M059J (cell line): ENCODE results near the gene PLEKHM3. TPM values are rescaled to one million over a fixed set of nuclear protein-coding genes. Genes with fewer than 3 reads are reported as not detected.
"Not testable (repeated sequence)": the region's sequence is repeated elsewhere in the genome, so short reads cannot be mapped to it uniquely, and the experiment has no call there.

Source experiments
- DNase-seq: peaks from one replicate; pipeline ENCODE4 v3.0.0-alpha.2; 2012; ENCODE audit warnings: low read depth
- total RNA-seq: library from RNA; depleted of rRNA; stranded (reverse); fragments of >200 nt; shearing (Covaris generic); gene quantifications from 2 replicates; pipeline ENCODE4 v1.2.3, GENCODE V29; 2014

Gene PLEKHM3
- total RNA-seq, 1 experiment from 2014 or later, result 5.3 TPM

- no peak for DNase-seq
Measured at GRCh38 chr2:207951734-207952470, 73.4 kb downstream of the PLEKHM3 start.

DNA sequence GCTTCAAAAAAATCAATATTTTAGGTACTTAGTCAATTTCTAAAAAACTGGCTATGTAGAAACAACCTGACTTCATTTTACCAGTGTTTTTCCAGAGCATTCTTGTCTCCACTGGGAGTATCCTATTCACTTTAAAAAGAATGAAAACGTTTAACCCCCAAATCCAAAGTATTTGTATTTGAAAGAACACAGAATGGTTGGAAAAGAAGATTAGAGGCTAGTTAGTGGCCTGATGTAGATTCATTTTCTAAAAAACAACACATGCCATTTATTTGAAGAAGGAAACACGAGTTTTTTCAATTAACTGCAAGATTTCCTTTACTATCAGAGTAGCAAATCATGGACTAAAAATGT lies 74.6 kb downstream of the PLEKHM3 start:
- DNase-seq, result no peak

GRCh38 chr2:207950063-207950760 lies 75.1 kb downstream of the PLEKHM3 start:
- DNase-seq, result no peak

GRCh38 chr2:207949245-207949644 lies 76.1 kb downstream of the PLEKHM3 start:
- not testable (repeated sequence) for DNase-seq

DNA sequence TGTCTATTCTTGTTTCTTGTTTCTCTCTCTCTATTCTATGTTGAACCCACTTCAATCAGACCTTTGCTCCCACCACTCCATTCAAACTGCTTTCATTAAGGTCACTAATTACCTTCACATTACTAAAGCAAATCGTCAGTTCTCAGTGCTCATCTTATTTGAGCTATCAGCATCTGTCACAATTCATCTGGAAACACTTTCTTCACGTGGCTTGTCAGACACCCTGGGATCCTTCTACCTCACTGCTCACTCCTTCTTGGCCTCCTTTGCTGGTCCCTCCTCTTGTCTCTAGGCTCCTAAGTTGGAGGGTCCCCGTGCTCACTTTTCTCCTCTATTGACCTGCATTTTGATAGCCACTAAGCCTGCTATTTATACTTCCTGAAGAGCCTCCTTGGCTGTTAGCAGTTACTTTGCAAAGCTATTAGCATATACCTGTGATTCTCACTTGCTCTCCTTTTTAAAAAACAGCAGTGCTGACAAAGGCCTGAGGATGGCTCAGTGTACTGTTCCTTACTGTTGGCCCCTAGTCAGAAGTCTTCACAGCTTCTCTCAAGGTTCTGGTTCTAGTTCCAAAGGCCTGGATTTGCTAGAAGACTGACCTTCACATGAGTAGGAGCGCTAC lies 80.2 kb downstream of the PLEKHM3 start:
- DNase-seq, result no peak

- DNase-seq, result no peak
Measured at GRCh38 chr2:207944334-207944733, 81.0 kb downstream of the PLEKHM3 start.

- no peak for DNase-seq
Measured at GRCh38 chr2:207939342-207940108, 85.8 kb downstream of the PLEKHM3 start.

GRCh38 chr2:207938886-207939285 lies 86.4 kb downstream of the PLEKHM3 start:
- no peak for DNase-seq

GRCh38 chr2:207938415-207938814 lies 86.9 kb downstream of the PLEKHM3 start:
- no peak for DNase-seq

GRCh38 chr2:207937823-207938222 lies 87.5 kb downstream of the PLEKHM3 start:
- DNase-seq, result no peak

DNA sequence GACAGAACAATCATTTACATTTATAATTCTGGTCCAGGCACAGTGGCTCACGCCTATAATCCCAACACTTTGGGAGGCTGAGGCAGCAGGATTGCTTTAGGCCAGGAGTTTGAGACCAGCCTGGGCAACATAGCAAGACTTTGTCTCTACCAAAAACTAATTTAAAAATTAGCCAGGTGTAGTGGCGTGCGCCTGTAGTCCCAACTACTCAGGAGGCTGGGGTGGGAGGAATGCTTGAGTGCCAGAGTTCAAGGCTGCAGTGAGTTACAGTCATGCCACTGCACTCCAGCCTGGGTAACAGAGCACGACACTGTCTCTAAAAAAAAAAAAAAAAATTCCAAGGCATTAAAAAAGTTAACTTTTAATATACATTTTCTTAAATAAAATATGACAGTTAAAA lies 88.1 kb downstream of the PLEKHM3 start:
- DNase-seq, result no peak

GRCh38 chr2:207936380-207936779 lies 88.9 kb downstream of the PLEKHM3 start:
- DNase-seq, result no peak

GRCh38 chr2:207935991-207936370 lies 89.3 kb downstream of the PLEKHM3 start:
- no peak for DNase-seq

DNA sequence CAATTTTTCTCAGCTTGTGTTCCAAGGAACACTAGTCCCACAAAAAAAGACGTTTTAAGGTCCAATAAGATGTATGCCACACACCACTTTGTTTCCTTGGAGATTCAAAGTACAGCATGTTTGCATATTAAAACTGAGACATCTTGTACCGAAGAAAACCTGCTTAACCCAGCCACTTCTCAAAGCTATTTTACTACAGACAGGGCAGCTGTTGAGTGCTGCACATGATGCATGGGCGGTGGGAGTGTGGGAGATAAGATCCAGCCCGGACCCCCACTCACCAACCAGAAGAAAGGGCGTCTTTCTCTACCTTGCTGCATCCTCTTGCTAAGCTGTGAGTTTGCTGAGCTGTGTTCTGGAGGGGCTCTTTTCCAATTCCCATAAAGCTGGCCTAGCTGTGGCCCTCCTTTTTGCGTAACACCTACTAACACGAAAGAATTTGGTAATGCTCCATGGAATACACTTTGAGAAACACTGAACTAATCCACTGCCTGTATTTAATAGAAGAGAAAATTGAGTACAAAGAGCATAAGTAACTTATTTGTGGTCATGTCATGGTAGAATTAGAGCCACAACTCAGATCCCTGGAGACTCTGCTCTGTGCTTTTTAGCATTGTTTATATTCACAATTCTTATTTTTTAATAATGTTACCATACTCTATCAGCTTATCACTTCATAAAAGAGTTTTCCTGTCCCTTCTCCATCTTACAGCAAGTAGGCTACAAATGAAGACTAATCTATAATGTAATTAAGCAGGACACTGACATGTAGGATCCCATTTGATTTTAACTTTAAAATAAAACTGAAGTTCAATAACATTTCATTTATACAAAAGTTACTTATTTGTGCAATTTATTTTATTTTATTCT lies 90.0 kb downstream of the PLEKHM3 start:
- DNase-seq, result no peak

- no peak for DNase-seq
Measured at GRCh38 chr2:207934720-207935119, 90.6 kb downstream of the PLEKHM3 start.

DNA sequence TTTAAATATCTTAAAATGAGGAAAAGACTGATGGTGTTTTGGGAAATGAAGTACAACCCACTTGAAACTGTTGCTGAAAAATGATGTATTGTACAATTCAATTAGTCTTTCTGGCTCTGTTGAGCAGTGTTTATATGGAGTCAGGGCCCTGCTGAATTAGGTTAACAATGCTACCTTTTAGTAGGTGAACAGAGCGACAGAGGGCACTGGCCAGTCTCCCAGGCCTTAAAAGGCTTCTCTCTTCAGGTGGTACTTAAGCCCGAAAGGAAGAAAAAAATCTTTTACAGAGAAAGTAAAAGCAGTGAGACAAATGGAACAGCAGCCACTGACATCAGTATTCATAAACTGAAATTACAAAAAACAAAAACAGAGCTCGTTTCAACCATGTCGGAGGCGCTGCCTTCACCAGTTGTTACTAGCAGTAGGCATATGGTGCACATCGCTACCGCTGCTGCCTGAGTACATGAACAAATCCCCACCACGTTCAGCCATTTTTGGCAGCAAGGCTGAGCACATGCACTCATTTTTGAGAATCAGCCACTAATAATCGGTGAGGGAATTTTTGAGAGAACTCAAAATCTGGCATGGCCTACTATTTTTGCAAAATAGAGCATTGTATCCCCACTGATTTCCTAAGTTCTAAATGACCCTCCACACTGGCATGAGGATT lies 91.8 kb downstream of the PLEKHM3 start:
- DNase-seq, result no peak

GRCh38 chr2:207932106-207932505 lies 93.2 kb downstream of the PLEKHM3 start:
- DNase-seq, result no peak

DNA sequence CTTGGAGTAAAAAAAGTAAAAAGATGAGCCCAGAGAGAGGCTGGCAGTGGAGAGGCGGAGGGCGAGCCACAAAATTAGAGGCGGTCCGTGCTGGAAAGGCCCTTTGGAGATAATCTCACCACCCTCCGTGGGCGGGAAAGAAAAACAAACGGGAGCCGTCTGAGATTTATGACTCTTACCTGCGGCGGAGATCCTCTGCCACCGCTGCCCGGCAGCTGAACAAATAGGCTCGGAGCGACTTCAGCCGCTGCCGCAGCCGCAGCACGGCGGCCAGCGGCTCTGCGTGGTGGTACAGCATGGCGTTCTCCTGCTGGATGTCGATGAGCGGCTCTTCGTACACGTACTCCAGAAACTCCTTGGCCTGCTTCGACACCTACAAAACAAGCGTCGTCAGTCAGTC lies 94.6 kb downstream of the PLEKHM3 start:
- no peak for DNase-seq

GRCh38 chr2:207929923-207930322 lies 95.4 kb downstream of the PLEKHM3 start:
- no peak for DNase-seq

DNA sequence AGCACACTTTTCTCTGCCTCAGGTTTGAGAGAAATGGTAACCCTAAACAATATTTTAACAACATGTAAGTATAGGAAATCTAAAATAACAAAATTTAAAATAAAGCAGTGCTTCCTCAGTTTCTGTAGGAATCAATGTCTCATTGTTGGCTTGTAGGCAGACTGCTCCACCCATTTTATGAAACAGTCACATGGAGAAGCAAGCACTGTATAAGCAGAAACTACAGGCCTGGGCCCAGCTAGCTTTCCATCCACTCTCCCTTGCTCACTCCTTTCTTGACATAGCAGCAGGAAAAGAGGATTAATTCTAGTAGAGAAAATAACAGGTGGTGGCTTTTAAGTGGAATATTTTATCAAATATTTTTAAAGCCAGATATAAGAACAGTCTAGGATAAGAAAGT lies 97.2 kb downstream of the PLEKHM3 start:
- DNase-seq, result no peak

DNA sequence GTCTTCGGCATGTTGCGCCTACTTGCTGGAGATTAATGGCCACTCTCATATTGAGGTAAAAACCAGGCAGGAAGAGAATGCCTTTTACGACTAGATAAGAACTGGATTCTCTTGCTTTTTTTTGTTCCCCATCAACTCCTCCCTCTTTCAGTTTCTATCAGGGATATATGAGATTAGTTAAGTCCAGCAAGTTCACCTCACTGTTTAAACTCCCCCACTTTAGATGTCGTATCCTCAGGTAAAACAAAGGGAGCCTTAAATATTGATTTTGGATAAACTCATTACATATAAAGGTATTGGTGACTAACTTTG lies 98.4 kb downstream of the PLEKHM3 start:
- DNase-seq, result no peak
